ENCODE data around the gene SEC22B. TPM values are rescaled to one million over a fixed set of nuclear protein-coding genes. Genes with fewer than 3 reads are reported as not detected.

Gene SEC22B
- total and polyA plus RNA-seq, 2 of the 13 experiments (the other 11 are each of a cell fraction or from before 2014, with no cell fraction given) = 14.2 to 29.1 TPM

GRCh38 chr1:120176092-120176855 lies at the start of gene SEC22B (continued):
- no peak for TF ChIP-seq ZNF3 (CRISPR knock-in tag; IDR thresholded peaks at IDR 0.05)
- TF ChIP-seq ZNF761 (CRISPR knock-in tag; conservative IDR thresholded peaks at IDR 0.05) = 0 out of 2 replicates have a peak, but pooled peaks have one; percentile 72
- 0 out of 2 replicates have a peak, but pooled peaks have one; percentile 32 for TF ChIP-seq STAT5B (CRISPR knock-in tag; IDR thresholded peaks at IDR 0.05)
- peak; percentile 91 for TF ChIP-seq SIN3A (IDR thresholded peaks at IDR 0.05; ENCODE audit: borderline replicate concordance, low read depth, low read length)
- no peak for TF ChIP-seq IKZF4 (CRISPR knock-in tag; IDR thresholded peaks at IDR 0.05; ENCODE audit: borderline replicate concordance, low read depth, not compliant biosample characterization)
- peak; percentile 42; the same call in 1 of the 2 replicates for TF ChIP-seq BCL6 (CRISPR knock-in tag; IDR thresholded peaks at IDR 0.05)
- TF ChIP-seq ZNF770 (CRISPR knock-in tag; IDR thresholded peaks at IDR 0.05) = peak; percentile 53
- TF ChIP-seq CC2D1A (CRISPR knock-in tag; IDR thresholded peaks at IDR 0.05) = no peak
- 0 out of 2 replicates have a peak, but pooled peaks have one; percentile 63 for TF ChIP-seq ZMAT3 (CRISPR knock-in tag; conservative IDR thresholded peaks at IDR 0.05)
- TF ChIP-seq RARA (CRISPR knock-in tag; IDR thresholded peaks at IDR 0.05) = 0 out of 2 replicates have a peak, but pooled peaks have one; percentile 35
- peak; percentile 61; the same call in 1 of the 2 replicates for TF ChIP-seq HMG20B (CRISPR knock-in tag; conservative IDR thresholded peaks at IDR 0.05)
- no peak for TF ChIP-seq ZNF75D (CRISPR knock-in tag; IDR thresholded peaks at IDR 0.05; ENCODE audit: borderline replicate concordance)
- peak; percentile 70; the same call in 1 of the 2 replicates for TF ChIP-seq ZNF747 (CRISPR knock-in tag; IDR thresholded peaks at IDR 0.05; ENCODE audit: borderline replicate concordance)
- TF ChIP-seq ZNF609 (CRISPR knock-in tag; IDR thresholded peaks at IDR 0.05; ENCODE audit: borderline replicate concordance) = peak; percentile 35; the same call in 1 of the 2 replicates
- TF ChIP-seq ISL2 (CRISPR knock-in tag; IDR thresholded peaks at IDR 0.05) = peak; percentile 63; the same call in 1 of the 2 replicates
- 0 out of 2 replicates have a peak, but pooled peaks have one; percentile 61 for TF ChIP-seq HINFP (CRISPR knock-in tag; IDR thresholded peaks at IDR 0.05; ENCODE audit: low read depth)
- no peak; the same call in 1 of the 2 replicates for TF ChIP-seq ZNF274 (CRISPR knock-in tag; IDR thresholded peaks at IDR 0.05)
- TF ChIP-seq EHMT2 (IDR thresholded peaks at IDR 0.05; ENCODE audit: borderline replicate concordance, low read depth, low read length) = peak; percentile 95; the same call in 1 of the 2 replicates
- no peak for TF ChIP-seq ZNF414 (CRISPR knock-in tag; IDR thresholded peaks at IDR 0.05)
- TF ChIP-seq NRL (CRISPR knock-in tag; IDR thresholded peaks at IDR 0.05; ENCODE audit: borderline replicate concordance) = peak; percentile 76; the same call in 1 of the 2 replicates
